HG03378 (cell line): Measurements from ENCODE around the gene DYNC1I1.

Source experiments
- ATAC-seq: cut with Tn5 transposase; IDR thresholded peaks from one replicate; pipeline ENCODE4 v1.9.1; 2021; ENCODE audit warnings: mild to moderate bottlenecking, moderate library complexity; ENCODE audit not compliant: unreplicated experiment

The DYNC1I1 gene

DNA sequence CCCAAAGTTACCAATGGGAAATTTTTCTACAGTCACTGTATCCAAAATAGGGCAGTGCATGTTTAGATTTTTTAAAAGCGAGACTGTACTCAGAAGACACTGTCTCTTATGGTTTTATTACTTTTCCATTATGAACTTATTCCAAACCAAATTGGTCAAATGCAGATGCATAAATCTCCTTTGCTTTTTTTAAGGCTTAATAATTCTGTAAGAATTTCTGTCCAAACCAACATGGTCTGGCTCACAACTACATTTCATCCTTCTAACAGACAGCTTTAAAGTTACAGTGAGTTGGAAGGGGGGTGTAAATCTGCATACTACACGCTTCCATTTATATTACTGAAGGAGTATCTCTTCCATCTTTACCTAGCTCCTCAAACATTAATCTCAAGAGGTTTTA, 350.4 kb downstream of the DYNC1I1 start:
- ATAC-seq: no peak

GRCh38 chr7:96126382-96126781, 354.0 kb downstream of the DYNC1I1 start:
- ATAC-seq: no peak

DNA sequence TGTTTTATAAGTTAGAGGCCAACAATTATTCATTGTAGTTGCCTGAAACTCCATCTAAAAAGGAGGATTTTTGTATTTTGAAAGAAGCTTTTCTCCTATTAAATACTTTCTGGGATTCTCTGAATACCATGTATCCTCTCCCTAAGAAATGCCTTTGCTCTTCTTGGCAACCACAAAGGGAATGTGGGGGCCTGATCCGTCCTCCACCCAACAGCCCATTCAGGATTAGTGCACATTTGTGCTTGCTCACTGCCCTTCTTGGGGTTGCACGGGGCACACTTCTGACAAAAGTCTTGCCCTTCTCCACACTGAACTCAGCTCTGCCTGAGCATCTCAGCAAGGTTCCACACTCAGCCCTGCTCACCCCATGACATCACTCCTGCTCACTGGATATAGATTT, 355.4 kb downstream of the DYNC1I1 start:
- ATAC-seq: no peak

- no peak for ATAC-seq
Observed at GRCh38 chr7:96131525-96131924, 359.2 kb downstream of the DYNC1I1 start.

DNA sequence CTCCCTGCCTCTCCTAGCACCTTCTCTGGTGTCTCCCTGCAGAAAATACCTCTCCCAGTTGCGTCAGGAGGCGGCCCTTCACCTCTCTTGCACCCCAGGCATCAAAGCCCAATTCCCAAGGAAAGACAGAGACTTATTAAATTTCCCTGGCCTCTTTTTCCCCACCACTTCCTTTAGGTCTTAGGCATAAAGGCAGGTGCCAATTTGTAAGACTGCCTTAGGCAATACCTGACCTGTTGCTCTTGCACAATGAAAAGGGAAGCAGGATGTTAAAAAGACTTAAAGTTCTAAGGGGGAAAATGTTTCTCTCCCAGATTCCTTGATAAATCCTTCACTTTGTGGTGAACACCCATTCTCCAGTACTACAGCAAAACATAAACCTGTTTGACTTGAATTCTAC, 362.9 kb downstream of the DYNC1I1 start:
- no peak for ATAC-seq

DNA sequence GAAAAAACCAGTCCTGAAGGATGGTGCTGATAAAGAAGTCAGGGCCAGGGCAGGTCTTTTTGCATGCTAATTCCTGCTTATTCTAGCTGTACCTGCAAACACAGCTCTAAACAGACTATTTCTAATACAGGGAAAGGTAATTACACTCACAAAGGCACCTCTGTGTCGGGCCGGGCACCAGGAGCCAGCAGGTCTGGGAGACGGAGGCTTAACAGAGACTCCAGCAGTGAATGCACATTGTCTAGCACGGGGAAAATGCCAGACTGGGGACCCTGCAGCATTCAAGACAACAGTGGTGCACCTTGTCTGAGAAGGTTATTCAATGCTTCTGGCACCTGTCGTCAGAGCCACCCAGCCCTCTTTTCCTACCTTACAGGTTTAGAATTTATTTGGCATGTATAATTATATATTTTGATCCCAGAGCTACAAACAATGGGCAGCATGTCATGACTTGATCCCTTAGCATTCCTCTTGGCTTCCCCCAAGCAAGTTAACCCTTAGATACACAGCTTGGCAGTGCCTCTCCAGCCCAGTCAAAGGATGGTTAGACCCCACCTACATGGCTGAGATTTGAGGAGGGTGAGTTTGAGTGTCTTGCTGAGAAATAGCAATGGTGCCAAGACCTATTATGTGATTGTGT, 364.4 kb downstream of the DYNC1I1 start:
- no peak for ATAC-seq

- no peak for ATAC-seq
Observed at GRCh38 chr7:96143495-96144259, 371.3 kb downstream of the DYNC1I1 start.

DNA sequence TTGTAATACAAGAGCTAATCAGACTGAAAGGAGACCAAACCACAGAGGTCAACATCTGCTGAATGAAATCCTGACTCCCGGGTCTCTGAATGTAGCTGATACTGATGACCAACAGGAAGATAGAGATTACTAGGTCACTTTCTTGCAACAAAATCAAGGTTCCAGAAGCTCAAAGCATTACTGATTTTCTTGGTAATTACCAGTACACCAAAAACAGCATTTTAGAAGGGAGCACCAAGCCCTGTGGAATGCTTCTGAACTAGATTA, 371.8 kb downstream of the DYNC1I1 start:
- ATAC-seq: no peak
